Measurements from ENCODE around the gene GNB1. TPM values are rescaled to one million over a fixed set of nuclear protein-coding genes. Genes with fewer than 3 reads are reported as not detected.

Gene GNB1
- total and polyA plus RNA-seq, 9 of the 15 experiments (the other 6 are each of a cell fraction or from before 2014, with no cell fraction given), result 34.3 to 388 (median 114) TPM

DNA sequence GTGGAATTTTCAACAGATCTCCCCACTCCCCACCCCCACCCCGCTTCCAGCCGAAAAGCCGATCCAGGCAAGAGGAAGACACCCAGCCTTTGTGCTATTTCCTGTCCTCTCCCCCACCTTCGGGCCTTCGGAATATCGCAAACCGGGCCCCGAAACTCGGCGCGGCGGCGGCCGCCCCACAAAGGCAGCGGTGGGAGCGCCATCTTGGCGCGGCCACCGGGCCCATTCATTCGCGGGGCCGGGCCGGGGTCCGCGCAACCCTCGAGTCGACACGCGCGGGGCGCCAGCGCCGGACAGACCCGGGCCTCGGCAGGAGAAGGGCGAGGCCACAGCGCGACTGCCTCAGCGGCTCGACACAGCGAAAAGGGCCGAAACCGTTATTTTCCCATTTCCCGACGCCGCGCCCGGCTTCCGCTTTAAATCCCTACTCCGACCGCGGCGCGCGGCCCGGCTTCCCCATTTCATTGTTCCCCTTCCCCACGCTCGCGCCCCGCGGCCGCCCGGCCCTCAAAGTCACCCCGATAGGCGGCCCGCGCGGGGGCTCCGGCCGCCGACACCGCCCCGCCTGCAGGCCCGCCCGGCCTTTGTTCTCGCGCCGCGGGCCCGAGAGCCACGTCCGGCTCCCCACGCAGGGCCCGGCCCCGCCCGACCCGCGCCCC lies 911 bp downstream of the GNB1 start (continued):
- TF ChIP-seq, protein P1, sequence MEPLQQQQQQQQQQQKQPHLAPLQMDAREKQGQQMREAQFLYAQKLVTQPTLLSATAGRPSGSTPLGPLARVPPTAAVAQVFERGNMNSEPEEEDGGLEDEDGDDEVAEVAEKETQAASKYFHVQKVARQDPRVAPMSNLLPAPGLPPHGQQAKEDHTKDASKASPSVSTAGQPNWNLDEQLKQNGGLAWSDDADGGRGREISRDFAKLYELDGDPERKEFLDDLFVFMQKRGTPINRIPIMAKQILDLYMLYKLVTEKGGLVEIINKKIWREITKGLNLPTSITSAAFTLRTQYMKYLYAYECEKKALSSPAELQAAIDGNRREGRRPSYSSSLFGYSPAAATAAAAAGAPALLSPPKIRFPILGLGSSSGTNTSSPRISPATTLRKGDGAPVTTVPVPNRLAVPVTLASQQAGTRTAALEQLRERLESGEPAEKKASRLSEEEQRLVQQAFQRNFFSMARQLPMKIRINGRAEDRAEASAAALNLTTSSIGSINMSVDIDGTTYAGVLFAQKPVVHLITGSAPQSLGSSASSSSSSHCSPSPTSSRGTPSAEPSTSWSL (CRISPR knock-in tag; IDR thresholded peaks at IDR 0.05; ENCODE audit: borderline replicate concordance), result no peak
- TF ChIP-seq ZNF589 (CRISPR knock-in tag; IDR thresholded peaks at IDR 0.05; ENCODE audit: low read depth), result no peak
- TF ChIP-seq MAFK (IDR thresholded peaks at IDR 0.05; ENCODE audit: low read length), result no peak
- TF ChIP-seq HMGN3 (IDR thresholded peaks at IDR 0.05; ENCODE audit: borderline replicate concordance, extremely low read depth, insufficient read length, low read depth, low read length), result peak; percentile 37
- no peak for TF ChIP-seq SMAD2 (IDR thresholded peaks at IDR 0.05; ENCODE audit: low read depth, low read length)
- TF ChIP-seq, protein P2, sequence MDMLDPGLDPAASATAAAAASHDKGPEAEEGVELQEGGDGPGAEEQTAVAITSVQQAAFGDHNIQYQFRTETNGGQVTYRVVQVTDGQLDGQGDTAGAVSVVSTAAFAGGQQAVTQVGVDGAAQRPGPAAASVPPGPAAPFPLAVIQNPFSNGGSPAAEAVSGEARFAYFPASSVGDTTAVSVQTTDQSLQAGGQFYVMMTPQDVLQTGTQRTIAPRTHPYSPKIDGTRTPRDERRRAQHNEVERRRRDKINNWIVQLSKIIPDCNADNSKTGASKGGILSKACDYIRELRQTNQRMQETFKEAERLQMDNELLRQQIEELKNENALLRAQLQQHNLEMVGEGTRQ (CRISPR knock-in tag; IDR thresholded peaks at IDR 0.05), result no peak
- no peak; the same call in 1 of the 2 replicates for TF ChIP-seq FOXP1 (CRISPR knock-in tag; IDR thresholded peaks at IDR 0.05)
- no peak for TF ChIP-seq ARID2 (IDR thresholded peaks at IDR 0.05)
- TF ChIP-seq, protein P3, sequence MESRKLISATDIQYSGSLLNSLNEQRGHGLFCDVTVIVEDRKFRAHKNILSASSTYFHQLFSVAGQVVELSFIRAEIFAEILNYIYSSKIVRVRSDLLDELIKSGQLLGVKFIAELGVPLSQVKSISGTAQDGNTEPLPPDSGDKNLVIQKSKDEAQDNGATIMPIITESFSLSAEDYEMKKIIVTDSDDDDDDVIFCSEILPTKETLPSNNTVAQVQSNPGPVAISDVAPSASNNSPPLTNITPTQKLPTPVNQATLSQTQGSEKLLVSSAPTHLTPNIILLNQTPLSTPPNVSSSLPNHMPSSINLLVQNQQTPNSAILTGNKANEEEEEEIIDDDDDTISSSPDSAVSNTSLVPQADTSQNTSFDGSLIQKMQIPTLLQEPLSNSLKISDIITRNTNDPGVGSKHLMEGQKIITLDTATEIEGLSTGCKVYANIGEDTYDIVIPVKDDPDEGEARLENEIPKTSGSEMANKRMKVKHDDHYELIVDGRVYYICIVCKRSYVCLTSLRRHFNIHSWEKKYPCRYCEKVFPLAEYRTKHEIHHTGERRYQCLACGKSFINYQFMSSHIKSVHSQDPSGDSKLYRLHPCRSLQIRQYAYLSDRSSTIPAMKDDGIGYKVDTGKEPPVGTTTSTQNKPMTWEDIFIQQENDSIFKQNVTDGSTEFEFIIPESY (CRISPR knock-in tag; IDR thresholded peaks at IDR 0.05), result no peak; the same call in 1 of the 2 replicates
- TF ChIP-seq, protein P4, sequence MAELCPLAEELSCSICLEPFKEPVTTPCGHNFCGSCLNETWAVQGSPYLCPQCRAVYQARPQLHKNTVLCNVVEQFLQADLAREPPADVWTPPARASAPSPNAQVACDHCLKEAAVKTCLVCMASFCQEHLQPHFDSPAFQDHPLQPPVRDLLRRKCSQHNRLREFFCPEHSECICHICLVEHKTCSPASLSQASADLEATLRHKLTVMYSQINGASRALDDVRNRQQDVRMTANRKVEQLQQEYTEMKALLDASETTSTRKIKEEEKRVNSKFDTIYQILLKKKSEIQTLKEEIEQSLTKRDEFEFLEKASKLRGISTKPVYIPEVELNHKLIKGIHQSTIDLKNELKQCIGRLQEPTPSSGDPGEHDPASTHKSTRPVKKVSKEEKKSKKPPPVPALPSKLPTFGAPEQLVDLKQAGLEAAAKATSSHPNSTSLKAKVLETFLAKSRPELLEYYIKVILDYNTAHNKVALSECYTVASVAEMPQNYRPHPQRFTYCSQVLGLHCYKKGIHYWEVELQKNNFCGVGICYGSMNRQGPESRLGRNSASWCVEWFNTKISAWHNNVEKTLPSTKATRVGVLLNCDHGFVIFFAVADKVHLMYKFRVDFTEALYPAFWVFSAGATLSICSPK (IDR thresholded peaks at IDR 0.05; ENCODE audit: borderline replicate concordance), result no peak
- TF ChIP-seq, protein P5, sequence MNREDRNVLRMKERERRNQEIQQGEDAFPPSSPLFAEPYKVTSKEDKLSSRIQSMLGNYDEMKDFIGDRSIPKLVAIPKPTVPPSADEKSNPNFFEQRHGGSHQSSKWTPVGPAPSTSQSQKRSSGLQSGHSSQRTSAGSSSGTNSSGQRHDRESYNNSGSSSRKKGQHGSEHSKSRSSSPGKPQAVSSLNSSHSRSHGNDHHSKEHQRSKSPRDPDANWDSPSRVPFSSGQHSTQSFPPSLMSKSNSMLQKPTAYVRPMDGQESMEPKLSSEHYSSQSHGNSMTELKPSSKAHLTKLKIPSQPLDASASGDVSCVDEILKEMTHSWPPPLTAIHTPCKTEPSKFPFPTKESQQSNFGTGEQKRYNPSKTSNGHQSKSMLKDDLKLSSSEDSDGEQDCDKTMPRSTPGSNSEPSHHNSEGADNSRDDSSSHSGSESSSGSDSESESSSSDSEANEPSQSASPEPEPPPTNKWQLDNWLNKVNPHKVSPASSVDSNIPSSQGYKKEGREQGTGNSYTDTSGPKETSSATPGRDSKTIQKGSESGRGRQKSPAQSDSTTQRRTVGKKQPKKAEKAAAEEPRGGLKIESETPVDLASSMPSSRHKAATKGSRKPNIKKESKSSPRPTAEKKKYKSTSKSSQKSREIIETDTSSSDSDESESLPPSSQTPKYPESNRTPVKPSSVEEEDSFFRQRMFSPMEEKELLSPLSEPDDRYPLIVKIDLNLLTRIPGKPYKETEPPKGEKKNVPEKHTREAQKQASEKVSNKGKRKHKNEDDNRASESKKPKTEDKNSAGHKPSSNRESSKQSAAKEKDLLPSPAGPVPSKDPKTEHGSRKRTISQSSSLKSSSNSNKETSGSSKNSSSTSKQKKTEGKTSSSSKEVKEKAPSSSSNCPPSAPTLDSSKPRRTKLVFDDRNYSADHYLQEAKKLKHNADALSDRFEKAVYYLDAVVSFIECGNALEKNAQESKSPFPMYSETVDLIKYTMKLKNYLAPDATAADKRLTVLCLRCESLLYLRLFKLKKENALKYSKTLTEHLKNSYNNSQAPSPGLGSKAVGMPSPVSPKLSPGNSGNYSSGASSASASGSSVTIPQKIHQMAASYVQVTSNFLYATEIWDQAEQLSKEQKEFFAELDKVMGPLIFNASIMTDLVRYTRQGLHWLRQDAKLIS (CRISPR knock-in tag; IDR thresholded peaks at IDR 0.05), result peak; percentile 60; the same call in 1 of the 2 replicates
- TF ChIP-seq, protein P6, sequence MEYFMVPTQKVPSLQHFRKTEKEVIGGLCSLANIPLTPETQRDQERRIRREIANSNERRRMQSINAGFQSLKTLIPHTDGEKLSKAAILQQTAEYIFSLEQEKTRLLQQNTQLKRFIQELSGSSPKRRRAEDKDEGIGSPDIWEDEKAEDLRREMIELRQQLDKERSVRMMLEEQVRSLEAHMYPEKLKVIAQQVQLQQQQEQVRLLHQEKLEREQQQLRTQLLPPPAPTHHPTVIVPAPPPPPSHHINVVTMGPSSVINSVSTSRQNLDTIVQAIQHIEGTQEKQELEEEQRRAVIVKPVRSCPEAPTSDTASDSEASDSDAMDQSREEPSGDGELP (CRISPR knock-in tag; IDR thresholded peaks at IDR 0.05; ENCODE audit: borderline replicate concordance), result peak; percentile 13; the same call in 1 of the 2 replicates
- peak; percentile 65; the same call in 1 of the 2 replicates for TF ChIP-seq GABPB1 (CRISPR knock-in tag; IDR thresholded peaks at IDR 0.05)
- TF ChIP-seq NFYB (IDR thresholded peaks at IDR 0.05; ENCODE audit: extremely low read depth, insufficient read length), result no peak
- 0 out of 2 replicates have a peak, but pooled peaks have one; percentile 29 for TF ChIP-seq ZBTB17 (CRISPR knock-in tag; IDR thresholded peaks at IDR 0.05)
